GM21360 (cell line): ENCODE data around the gene PTPRR.

ENCODE experiments used
- ATAC-seq: cut with Tn5 transposase; IDR thresholded peaks from one replicate; pipeline ENCODE4 v1.9.1; 2021; ENCODE audit warnings: mild to moderate bottlenecking, moderate library complexity; ENCODE audit not compliant: unreplicated experiment

PTPRR gene

GRCh38 chr12:70806043-70806442 is 114.5 kb downstream of the PTPRR start:
- no peak for ATAC-seq

DNA sequence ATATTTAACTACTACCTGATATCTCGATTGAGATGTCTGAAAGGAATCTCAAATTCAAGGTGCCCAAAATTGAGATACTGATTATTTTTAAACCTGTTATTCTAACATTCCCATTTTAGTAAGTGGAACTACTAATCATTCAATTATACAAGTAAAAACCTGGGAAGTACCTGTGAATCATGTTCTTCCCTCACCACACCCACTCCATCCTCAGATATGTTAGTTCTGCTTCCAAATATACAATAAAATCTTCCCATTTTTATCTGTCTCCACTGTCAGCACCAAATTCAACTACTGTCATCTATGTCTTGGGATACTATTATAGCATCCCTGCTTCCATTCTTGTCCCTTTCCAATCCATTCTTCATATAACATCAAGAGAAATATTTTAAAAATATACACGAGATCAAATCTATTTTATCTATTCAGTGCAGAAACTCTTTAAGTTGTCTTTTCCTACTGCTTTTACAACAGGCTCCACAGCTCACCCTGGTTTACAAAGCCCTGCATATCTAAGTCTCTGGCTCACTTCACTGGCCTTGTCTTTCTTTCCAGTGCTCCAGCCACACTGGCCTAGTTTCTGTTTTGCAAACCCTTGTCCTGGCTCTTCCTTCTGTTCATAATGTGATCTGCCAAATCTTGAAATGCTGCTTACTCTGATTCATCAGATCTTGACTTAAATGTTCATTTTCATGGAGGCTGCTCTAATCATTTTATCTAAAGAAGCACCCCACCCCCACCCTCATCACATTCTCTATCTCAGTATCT is 122.3 kb downstream of the PTPRR start:
- no peak for ATAC-seq

DNA sequence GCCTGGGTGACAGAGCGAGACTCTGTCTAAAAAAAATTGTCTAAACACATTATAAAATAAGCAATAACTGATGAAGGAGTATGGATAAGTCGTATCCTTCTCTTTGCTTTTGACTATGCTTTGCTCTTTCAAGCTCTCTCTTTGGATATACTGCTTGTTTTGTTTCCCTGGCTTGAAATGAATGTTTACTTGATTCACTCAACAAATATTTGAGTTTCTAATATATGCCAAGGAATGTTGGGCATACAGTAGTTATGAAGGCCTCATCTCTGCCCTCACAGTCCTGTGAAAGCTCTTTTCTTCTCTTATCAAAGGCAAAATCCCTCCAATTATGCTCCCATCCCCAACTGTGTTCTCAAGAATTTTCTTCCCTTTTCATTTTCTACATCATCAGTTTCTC is 123.5 kb downstream of the PTPRR start:
- no peak for ATAC-seq

- ATAC-seq = no peak
Measured at GRCh38 chr12:70795608-70796007, 124.9 kb downstream of the PTPRR start.

DNA sequence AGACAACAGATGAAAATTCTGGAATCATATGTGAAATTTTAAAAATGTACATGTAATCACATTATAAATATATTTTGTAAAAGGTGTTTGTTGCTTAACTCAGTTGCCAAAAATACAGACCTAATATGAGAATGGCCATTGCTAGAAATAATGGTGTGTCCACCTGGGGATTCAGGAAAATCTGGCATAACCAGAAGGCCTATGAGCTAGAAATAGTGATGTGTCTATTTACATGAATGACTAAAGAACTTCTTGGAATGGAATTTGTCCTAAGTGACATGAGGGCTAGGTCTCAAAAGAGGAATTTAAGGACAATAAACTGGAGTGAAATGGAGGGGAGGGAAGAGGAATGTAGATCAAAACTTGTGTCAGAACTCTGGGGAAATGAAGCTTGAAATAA is 126.4 kb downstream of the PTPRR start:
- ATAC-seq = no peak

- ATAC-seq = no peak
Measured at GRCh38 chr12:70788774-70789173, 131.8 kb downstream of the PTPRR start.

DNA sequence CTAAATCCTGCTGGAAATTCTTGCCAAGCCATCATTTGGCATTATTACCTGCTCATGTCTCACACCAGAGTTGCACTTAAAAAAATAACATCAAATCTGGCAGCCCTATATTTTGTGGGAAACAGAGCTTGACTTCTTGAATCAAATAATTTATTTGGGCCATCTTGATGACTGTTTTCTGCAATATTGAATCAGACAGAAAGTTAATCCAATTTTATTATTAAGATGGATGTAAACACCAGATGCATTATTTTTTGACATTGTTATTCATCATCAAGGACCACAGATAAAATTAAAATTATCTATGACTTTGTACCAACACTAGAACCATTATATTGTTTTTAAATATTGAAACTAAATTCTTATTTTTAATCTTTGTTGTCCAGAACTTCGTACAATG is 132.9 kb downstream of the PTPRR start:
- ATAC-seq = no peak

DNA sequence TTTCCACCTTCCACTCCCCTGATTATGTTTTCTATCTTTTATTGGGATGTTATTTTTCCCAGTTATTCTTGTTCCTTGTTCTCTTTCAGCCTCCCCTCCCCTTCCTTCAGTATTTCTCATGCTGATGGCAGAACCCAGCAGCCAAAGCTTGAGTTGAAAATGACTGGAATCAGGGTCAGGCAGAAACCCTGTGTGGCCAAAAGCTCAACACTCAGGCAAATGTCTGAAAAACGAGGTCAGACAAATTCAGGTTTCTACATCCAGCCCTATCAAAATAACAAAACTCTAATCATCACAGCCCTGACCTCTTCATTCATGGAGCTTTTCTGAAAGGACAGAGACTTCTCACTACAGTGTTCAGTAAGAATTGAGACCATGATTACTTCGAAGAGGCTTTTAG is 134.6 kb downstream of the PTPRR start:
- no peak for ATAC-seq

DNA sequence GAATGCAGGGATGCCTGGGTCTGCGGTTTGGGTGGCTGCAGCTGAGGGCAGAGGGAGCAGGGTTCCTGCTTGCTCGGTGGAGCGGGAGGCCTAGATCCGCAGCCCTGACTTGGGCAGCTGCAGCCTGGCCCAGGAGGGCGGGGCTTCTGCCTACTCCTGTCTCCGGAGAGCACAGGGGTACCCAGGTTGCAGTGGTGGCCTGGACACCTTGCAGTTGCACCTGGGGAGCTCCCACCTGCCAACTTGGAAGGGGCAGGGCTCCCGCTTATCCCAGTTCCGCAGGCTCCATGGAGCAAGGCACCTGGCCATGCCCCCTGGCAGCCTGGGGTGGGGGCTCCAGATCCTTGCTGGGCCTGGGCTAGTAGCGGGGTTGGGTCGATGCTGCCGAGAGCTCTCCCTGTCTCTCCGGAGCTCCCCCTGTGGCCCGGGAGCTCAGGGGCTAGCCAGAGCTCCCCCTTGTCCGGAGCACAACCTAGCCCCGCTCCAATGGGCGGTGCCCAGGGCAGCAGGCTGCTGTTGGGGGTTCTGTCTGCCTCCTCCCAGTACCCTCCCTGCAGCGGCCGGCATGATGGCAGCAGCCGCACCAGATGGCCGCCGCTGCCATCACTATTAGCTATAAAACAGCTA is 136.4 kb downstream of the PTPRR start:
- no peak for ATAC-seq

GRCh38 chr12:70783455-70783854 is 137.1 kb downstream of the PTPRR start:
- no peak for ATAC-seq

- ATAC-seq = no peak
Measured at GRCh38 chr12:70779250-70779649, 141.3 kb downstream of the PTPRR start.

DNA sequence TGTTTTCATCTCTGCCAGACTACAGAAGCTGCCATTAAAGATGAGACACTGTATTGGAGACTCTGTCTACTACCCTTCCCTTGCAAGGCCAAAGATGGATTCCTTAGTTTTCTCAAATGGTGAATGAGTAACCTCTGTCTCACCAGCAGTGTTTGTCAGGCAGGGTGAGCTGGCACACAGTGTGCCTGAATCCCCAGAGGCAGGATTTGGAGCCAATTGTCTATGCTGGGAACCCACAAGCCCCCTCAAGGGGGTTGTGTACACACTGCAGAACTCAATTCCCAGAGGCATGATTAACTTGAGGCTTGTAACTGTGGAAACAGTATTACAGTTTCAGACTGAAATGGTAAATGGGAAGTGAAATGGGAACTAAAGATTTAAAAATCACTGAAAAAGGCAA is 146.5 kb downstream of the PTPRR start:
- ATAC-seq = no peak

- no peak for ATAC-seq
Measured at GRCh38 chr12:70772836-70773235, 147.7 kb downstream of the PTPRR start.

DNA sequence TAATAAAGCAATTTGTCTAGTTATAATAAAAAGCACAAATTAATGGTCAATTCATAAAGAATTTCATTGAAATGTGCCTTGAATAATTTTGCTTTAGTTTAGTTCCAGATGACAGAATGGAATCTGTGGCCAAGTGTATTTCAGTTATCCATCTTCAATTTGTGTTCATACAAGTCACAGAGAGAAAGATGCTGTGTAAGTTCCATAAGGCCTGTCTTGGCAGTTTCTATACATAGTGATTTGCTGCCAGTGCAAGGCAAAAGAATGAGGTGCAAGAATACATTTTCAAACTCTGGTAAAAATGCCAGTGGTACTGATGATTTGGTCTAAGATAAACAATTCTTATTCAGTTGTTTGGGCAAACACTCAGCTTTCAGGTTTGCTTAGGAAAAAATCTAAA is 149.0 kb downstream of the PTPRR start:
- no peak for ATAC-seq

- ATAC-seq = no peak
Measured at GRCh38 chr12:70763666-70764065, 156.9 kb downstream of the PTPRR start.

DNA sequence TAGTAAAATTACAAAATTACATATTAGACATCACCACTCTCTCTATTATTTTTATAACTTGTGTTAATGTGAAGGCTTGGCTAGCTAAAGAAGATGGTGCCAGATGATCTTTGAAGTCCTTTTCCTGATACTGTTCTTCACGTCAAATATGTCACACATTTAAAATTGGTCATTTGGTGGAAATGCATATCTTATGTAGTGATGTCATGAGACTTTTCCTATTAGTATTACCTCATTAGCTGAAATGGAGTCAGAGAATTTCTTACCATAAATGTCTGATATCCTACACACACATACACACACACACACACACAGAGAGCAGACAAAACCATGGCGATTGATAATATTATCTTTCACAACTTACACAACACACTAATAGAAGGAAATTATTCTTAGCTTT is 158.5 kb downstream of the PTPRR start:
- no peak for ATAC-seq

DNA sequence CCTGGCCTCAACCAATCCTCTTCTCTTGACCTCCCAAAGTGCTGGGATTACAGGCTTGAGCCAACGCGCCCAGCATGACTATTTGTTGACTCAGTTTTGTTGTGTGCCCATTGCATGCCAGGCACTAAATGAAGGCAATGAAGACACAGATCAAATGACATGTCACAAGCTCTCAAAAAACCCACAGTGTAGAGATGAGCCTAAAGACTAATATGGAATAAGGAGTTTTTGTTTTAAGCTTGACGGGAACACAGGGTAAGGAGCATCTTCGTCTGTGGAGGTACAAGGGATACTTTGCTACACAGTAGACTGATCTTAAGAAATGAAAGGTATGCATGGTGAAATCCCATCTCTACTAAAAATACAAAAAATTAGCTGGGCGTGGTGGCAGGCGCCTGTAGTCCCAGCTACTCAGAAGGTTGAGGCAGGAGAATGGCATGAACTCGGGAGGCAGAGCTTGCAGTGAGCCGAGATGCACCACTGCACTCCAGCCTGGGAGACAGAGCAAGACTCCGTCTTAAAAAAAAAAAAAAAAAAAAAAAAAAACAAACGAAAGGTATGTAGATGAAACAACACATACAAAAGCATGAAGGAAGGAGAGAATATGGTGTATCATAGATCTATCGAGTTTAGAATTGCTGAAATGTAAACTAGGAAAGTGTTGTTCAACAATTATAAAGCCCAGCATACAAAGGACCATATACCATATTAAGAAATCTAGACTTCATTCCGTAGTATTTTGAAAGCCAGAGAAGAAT is 161.2 kb downstream of the PTPRR start:
- no peak for ATAC-seq

DNA sequence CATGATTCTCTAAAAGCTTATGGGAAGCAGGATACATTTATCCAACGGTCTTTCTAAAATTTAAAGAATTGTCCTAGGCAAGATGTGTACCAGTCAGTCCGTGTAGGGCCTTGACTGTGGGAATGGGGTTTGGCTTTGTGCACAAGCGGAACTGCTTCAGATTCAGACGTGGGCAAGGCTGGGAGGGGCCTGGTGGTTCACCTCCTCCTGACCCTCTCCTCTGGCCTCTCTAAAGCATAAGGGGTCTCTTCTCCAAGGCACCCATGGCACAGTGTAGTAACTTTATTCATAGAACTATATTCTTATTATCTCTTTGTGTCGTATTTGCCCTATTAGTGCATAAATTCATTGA is 162.1 kb downstream of the PTPRR start:
- no peak for ATAC-seq

GRCh38 chr12:70757830-70758493 is 162.6 kb downstream of the PTPRR start:
- ATAC-seq = no peak

GRCh38 chr12:70756791-70757190 is 163.7 kb downstream of the PTPRR start:
- ATAC-seq = no peak

GRCh38 chr12:70756118-70756517 is 164.4 kb downstream of the PTPRR start:
- ATAC-seq = no peak

DNA sequence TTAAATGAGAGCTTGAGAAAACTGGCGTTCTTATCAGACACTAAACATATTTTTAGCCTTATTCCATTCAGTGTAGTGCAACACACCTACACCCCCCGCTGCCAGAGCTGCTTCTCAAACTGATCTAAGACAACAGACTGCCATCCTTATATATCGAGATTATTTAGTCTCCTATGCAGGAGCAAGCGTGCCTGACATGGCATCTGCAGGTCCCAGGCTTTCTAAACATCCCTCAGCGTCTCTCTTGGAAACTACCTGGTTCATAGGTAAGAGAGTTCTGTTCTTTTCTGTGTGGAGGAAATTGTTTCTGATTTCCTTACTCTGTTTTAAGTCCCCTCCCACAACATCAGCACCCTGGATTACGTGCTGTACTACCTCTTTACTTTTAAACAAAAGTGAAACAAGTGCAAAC is 166.2 kb downstream of the PTPRR start:
- no peak for ATAC-seq
